HG03354 (cell line): Measurements from ENCODE around the gene KRT82.
"Not testable (repeated sequence)": the region's sequence is repeated elsewhere in the genome, so short reads cannot be mapped to it uniquely, and the experiment has no call there.

ENCODE experiments used
- ATAC-seq: cut with Tn5 transposase; IDR thresholded peaks from one replicate; pipeline ENCODE4 v1.9.1; 2021; ENCODE audit warnings: mild to moderate bottlenecking; ENCODE audit not compliant: unreplicated experiment, poor library complexity, severe bottlenecking

The KRT82 gene

GRCh38 chr12:52405922-52406385 lies at the start of gene KRT82:
TSS of gene KRT82 (minus strand) at chr12:52406335. CDS start at chr12:52406277, 58 bp downstream.
- ATAC-seq = no peak

- no peak for ATAC-seq
Observed at GRCh38 chr12:52455821-52456220, 49.7 kb upstream of the KRT82 start.

GRCh38 chr12:52454411-52455201 lies 48.5 kb upstream of the KRT82 start:
- ATAC-seq = no peak

GRCh38 chr12:52452101-52452500 lies 46.0 kb upstream of the KRT82 start, which contains the start of gene KRT6B:
TSS of gene KRT6B (minus strand) at chr12:52452146. CDS start at chr12:52452078, 68 bp downstream.
- ATAC-seq = no peak

- no peak for ATAC-seq
Observed at GRCh38 chr12:52448228-52448627, 42.1 kb upstream of the KRT82 start.

GRCh38 chr12:52447196-52447595 lies 41.1 kb upstream of the KRT82 start:
- not testable (repeated sequence) for ATAC-seq

GRCh38 chr12:52446367-52447045 lies 40.4 kb upstream of the KRT82 start:
- ATAC-seq = no peak

GRCh38 chr12:52445876-52446275 lies 39.7 kb upstream of the KRT82 start:
- no peak for ATAC-seq

- ATAC-seq = no peak
Observed at GRCh38 chr12:52444647-52445595, 38.8 kb upstream of the KRT82 start.

GRCh38 chr12:52443966-52444365 lies 37.8 kb upstream of the KRT82 start:
- no peak for ATAC-seq

- ATAC-seq = no peak
Observed at GRCh38 chr12:52442600-52443061, 36.5 kb upstream of the KRT82 start.

GRCh38 chr12:52441320-52441911 lies 35.3 kb upstream of the KRT82 start:
- ATAC-seq = no peak

GRCh38 chr12:52440821-52441319 lies 34.7 kb upstream of the KRT82 start:
- no peak for ATAC-seq

GRCh38 chr12:52439845-52440244 lies 33.7 kb upstream of the KRT82 start:
- no peak for ATAC-seq

- no peak for ATAC-seq
Observed at GRCh38 chr12:52439420-52439819, 33.3 kb upstream of the KRT82 start.

- no peak for ATAC-seq
Observed at GRCh38 chr12:52438305-52439301, 32.5 kb upstream of the KRT82 start.

GRCh38 chr12:52437508-52437907 lies 31.4 kb upstream of the KRT82 start:
- no peak for ATAC-seq

- ATAC-seq = no peak
Observed at GRCh38 chr12:52436828-52437474, 30.8 kb upstream of the KRT82 start.
